ENCODE data around the gene PI4KA.

The PI4KA gene

GRCh38 chr22:20798218-20798617, 60.4 kb downstream of the PI4KA start:
- no peak overlapping the region for H3K4me3 ChIP-seq (ENCODE audit: low read depth, low read length)
- no peak for DNase-seq (ENCODE audit: low read depth)
- TF ChIP-seq CTCF (IDR thresholded peaks at IDR 0.05; ENCODE audit: low read depth, low read length, missing control alignments) = no peak
- in situ Hi-C loops (cut with HindIII; ENCODE audit: low sequenced_read_pairs) = no loop called here

DNA sequence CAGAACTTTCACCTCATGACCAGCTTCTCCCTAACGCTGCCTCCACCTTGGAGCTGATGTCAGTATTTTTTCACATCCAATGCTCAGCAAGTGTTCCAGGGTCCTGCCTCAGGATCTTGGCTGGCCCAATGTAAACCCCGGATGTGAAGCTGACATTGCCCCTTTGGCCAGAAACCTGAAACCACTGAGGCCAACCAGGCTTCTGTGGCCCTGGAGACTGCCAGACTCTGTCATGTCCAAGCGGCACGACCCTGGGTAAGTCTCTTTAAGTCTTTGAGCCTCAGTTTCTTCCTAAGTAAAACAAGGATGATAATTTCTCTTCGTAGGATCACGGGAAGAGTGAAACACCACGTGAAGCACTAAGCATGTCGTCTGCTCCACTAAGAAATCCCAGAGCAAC, 61.9 kb downstream of the PI4KA start:
- DNase-seq (ENCODE audit: low read depth) = no peak
- in situ Hi-C loops (cut with HindIII; ENCODE audit: low sequenced_read_pairs) = no loop called here
- H3K4me3 ChIP-seq (ENCODE audit: low read depth, low read length) = no peak overlapping the region
- TF ChIP-seq CTCF (IDR thresholded peaks at IDR 0.05; ENCODE audit: low read depth, low read length, missing control alignments) = no peak

- no peak overlapping the region for H3K4me3 ChIP-seq (ENCODE audit: low read depth, low read length)
- in situ Hi-C loops (cut with HindIII; ENCODE audit: low sequenced_read_pairs) = no loop called here
- no peak for DNase-seq (ENCODE audit: low read depth)
- TF ChIP-seq CTCF (IDR thresholded peaks at IDR 0.05; ENCODE audit: low read depth, low read length, missing control alignments) = no peak
These were observed 63.8 kb downstream of the PI4KA start for GRCh38 chr22:20794650-20795413.

- no peak for DNase-seq (ENCODE audit: low read depth)
- in situ Hi-C loops (cut with HindIII; ENCODE audit: low sequenced_read_pairs) = no loop called here
- no peak overlapping the region for H3K4me3 ChIP-seq (ENCODE audit: low read depth, low read length)
- no peak for TF ChIP-seq CTCF (IDR thresholded peaks at IDR 0.05; ENCODE audit: low read depth, low read length, missing control alignments)
These were observed 64.6 kb downstream of the PI4KA start for GRCh38 chr22:20793748-20794649.

- in situ Hi-C loops (cut with HindIII; ENCODE audit: low sequenced_read_pairs) = no loop called here
- no peak for DNase-seq (ENCODE audit: low read depth)
These were observed 65.5 kb downstream of the PI4KA start for GRCh38 chr22:20792966-20793728.

More at GRCh38 chr22:20792966-20793728, 65.5 kb downstream of the PI4KA start:
- TF ChIP-seq CTCF (IDR thresholded peaks at IDR 0.05; ENCODE audit: low read depth, low read length, missing control alignments) = no peak
- H3K4me3 ChIP-seq (ENCODE audit: low read depth, low read length) = no peak overlapping the region
